ENCODE results near the gene SEMA3F.

The SEMA3F gene

DNA sequence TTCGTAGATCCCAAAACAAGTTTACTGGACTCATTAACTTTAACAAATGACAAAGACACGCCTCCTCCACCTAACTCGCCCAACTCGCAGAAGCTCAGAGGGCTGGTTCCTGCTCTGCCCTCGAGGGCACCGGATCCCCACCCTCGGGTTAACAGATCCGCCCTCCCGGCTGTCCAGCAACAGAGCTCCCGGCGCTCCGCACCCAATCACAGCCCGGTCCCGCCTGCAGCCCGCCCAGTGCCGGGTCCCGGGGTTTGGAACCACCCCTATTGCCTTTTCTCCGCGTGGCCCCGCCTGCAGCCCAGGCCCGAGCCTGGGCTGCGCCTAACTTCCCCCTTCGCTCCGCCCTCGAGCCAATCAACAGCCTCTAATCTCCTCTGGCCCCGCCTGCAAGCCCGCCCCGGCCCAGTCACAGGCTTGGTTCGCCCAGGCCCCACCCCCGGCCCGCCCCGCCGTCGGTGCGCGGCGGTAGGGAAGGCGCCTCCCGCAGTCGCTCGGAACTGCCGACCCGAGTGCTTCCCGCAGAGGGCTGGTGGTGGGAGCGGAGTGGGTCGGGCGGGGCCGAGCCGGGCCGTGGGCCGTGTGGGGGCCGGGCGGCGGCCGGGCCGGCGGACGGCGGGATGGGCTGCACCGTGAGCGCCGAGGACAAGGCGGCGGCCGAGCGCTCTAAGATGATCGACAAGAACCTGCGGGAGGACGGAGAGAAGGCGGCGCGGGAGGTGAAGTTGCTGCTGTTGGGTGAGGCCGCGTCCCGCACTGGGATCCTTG, 80.8 kb downstream of the SEMA3F start, which contains the start of gene GNAI2:
GNAI2 (plus strand) TSS at position 489 of the 768 bp plus-strand sequence; CDS start at position 621, 132 bp downstream.
- DNase-seq (ENCODE audit: low read depth in 2 of 2): peak; percentile 97 to 98

DNA sequence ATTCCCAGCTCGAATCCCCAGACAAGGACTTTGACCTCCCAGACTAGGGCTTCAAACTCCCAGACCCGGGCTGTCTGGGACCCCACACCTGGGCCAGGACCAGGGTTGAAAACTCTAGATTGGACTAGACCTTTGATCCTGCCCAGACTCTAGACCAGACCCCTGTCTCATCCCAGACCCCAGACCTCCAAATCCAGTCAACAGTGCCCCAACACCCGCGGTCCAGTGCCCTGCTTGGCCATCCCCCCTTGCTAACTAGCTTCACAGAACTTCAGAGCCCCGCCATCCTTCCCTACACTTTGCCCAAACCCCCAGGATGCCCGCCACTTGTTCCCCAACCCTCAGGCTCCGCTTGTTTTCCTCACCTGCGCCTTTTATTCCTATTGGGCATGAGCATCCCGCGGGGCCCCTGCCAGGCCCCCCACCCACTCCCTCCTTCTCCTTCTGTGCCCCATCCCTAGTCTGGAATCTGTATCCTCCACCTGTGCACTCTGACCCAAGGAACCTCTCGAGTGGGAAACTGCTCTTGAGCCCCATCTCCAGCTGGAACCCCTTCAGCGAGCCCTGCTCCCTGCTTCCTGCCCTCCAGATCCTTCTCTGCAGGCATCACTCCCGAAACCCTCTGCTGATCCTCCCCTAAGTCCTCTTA, 81.5 kb downstream of the SEMA3F start:
- DNase-seq (ENCODE audit: low read depth in 2 of 2): no peak

DNA sequence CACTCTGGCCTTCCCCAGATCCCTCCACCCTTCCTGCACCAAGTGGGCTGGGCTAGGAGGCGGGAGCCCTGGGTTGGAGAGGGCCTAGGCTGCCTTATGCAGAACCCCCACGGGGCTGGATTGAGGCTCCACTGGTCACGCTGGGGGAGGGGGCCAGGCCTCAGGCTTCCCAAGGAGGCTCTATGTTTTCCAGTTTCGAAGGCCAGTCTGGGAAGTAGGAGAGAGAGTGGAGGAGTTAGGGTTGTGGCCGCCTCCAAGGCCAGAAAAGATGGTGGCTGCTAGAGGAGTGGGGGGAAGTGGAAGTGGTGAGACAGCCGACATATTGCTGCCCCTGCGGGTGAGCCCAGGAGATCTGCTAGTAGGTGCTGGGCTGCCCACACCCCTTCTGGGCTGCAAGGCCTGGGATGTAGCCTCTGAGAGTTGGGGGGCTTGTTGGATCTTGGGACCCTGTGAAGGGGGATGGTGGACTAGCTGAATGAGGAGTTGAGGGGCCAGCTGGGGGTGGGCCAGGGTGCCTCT, 82.1 kb downstream of the SEMA3F start:
- no peak for DNase-seq (ENCODE audit: low read depth in 2 of 2)

DNA sequence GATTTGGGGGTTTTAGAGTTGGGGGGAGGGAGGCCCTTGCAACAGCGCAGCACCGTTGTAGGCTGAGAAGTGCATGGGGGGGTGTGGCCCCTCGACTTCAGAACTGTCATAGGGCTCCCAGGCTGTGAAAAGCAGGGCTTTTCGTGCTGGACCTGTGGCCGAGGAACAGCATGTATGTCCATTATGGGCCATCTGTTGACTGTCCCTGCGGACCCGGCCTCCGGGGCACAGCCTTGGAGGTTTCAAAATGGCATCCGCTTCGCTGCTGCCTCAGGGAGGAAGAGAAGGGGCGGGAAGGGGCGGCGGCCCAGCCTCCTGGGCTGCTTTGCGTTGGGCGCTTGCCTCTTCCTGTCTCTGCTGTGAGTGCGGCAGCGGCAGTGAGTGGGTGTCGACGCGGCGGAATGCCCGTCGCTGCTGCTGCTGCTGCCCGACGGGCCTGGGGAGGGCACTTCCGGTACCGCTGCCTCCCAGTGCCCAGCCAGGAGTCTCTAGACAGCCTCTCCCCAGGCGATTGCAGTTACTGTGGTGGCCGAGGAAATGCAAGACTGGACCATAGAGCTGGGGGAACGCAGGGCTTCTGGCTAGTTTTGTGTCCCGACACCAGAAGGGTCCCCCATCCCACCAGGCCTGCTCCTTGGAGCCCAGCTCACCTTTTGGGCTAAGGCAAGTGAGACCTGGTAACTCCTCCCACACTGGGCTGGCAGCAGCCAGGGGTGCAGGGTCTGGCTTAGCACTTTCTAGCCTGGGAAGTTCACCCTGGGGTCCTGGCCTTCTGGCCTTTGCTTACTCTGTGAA, 82.8 kb downstream of the SEMA3F start:
- DNase-seq (ENCODE audit: low read depth in 2 of 2): peak; percentile 67 to 68

DNA sequence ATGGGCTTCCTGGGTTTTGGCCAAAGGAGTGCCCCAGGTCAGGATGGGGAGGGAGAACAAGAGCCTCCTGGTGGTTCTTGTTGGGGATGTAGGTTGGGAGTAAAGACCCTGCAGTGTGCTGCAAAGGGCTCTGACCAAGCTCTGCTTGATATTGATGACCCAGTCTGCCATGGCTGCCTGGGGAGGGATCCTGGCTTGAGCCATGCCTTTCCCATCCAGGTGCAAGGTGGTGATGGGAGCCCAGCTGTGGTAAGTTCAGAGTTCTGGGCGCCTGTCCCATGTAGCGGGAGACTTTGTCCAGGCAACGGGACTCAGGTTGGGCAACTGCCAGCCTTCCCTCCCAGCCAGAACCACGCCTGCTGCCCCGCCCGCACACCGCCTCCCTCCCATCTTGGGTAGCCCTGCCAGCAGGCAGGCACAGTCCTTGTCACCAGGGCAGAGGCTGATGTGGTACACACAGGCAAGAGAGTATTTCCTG, 83.5 kb downstream of the SEMA3F start:
- no peak for DNase-seq (ENCODE audit: low read depth in 2 of 2)
